ENCODE data around the gene EIF4E. TPM values are rescaled to one million over a fixed set of nuclear protein-coding genes. Genes with fewer than 3 reads are reported as not detected.

The EIF4E gene
- total RNA-seq, 1 donor: 241 TPM

DNA sequence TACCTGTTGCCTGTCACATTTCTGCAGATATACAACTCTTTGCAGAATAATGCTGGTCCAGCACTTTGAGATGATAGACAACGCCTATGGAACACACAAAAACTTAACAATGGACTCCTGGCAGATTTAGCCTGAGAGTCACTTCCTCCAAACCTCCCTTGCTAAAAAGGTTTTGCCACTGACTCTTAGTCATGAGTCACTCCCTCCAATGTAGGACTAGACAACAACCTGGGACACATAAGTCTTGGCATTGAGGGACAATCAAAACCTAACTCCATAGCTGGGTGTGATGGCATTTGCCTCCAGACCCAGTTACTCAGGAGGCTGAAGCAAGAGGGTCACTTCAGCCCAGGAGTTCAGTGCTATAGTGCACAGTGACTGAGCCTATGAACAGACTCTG lies 22.0 kb upstream of the EIF4E start:
- no peak for DNase-seq (ENCODE audit: low read depth)
- H3K4me3 ChIP-seq (ENCODE audit: low read depth, low read length): no peak overlapping the region
- TF ChIP-seq, protein P1, sequence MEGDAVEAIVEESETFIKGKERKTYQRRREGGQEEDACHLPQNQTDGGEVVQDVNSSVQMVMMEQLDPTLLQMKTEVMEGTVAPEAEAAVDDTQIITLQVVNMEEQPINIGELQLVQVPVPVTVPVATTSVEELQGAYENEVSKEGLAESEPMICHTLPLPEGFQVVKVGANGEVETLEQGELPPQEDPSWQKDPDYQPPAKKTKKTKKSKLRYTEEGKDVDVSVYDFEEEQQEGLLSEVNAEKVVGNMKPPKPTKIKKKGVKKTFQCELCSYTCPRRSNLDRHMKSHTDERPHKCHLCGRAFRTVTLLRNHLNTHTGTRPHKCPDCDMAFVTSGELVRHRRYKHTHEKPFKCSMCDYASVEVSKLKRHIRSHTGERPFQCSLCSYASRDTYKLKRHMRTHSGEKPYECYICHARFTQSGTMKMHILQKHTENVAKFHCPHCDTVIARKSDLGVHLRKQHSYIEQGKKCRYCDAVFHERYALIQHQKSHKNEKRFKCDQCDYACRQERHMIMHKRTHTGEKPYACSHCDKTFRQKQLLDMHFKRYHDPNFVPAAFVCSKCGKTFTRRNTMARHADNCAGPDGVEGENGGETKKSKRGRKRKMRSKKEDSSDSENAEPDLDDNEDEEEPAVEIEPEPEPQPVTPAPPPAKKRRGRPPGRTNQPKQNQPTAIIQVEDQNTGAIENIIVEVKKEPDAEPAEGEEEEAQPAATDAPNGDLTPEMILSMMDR (IDR thresholded peaks at IDR 0.05; ENCODE audit: insufficient read depth, low read depth, low read length): no peak

DNA sequence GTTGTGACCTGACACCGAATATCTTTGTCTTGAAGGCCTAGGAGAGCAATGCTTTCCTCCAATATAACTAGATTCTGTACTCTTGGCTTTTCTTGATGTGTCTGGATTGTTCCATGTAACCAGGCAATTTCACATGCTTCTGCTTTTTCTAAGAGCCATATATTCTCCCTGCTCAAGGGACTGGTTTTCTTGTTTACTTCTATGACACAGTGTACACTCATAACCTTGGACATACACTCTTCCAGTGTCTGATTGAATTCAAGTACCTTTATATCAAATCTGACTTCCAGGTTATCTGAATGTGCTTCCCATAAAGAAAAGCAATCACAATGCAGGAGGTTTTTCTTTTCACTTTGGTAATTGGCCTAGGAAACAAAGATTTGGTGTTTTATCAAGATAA lies 17.4 kb upstream of the EIF4E start:
- TF ChIP-seq, protein P1 (IDR thresholded peaks at IDR 0.05; ENCODE audit: insufficient read depth, low read depth, low read length): no peak
- no peak for DNase-seq (ENCODE audit: low read depth)
- no peak overlapping the region for H3K4me3 ChIP-seq (ENCODE audit: low read depth, low read length)

DNA sequence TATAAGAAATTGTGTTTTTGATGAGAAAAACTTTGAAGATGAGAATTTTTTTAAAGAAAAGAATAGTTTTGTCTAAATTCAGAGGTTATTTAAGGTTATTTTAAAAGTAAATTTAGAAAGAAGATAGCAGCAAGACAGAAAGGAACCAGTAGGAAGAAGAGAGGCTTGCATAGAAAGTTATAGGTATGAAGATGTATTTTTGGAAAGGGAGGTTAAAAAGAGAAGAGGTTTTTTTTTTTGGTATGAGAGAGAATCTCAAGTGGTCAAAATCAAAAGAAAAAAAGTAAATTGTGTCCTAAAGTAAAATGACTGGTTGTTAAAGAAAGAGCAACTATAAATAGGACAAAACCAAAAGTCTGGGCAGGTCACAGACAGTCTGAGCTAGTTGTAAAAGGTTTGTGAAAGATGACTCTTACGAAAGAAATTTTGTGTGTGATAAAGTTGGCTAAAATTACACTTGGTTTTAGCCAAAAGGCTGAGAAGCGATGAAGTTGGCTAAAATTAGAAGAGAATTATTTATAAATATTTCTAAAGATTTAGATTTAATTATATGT lies 16.4 kb upstream of the EIF4E start:
- no peak overlapping the region for H3K4me3 ChIP-seq (ENCODE audit: low read depth, low read length)
- DNase-seq (ENCODE audit: low read depth): no peak
- TF ChIP-seq, protein P1 (IDR thresholded peaks at IDR 0.05; ENCODE audit: insufficient read depth, low read depth, low read length): no peak

DNA sequence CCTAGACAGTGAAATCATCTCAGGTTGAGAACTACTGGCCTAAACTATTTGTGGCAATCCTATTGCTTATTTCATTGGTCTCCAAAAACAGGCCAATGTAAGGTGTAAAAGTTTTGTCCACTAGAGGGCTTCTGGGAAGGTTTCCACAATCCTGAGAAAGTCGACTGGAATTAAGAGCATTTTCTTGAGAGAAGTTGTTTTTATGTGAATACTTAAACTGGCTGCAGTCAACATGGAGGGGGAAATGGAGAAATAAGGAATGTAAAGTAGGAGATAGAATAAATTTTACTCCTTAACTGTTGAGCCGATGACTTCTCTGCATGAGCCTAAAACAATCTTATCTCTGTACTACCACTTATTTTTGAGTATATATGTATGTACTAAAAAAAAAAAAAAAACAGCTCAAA lies 11.0 kb upstream of the EIF4E start:
- H3K4me3 ChIP-seq (ENCODE audit: low read depth, low read length): no peak overlapping the region
- peak; percentile 79 for DNase-seq (ENCODE audit: low read depth)
- TF ChIP-seq, protein P1 (IDR thresholded peaks at IDR 0.05; ENCODE audit: insufficient read depth, low read depth, low read length): peak; percentile 81

DNA sequence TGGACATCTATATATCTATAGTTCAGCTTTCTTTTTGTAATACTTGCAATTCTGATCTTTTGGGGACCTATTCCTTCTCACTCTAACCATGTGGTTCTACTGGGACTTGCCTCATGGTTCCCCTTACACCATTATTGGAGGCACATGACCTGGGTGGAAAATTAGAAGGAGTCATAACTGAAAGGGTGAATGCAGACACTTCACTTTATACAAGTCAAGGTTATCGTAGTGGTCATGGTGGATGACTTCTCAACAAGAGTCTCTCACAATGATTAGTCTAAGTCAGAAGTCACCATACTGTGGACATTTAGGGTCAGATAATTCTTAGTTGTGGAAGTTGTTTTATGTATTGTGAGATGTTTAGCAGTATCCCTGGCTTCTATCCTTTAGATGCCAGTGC lies 10.5 kb upstream of the EIF4E start:
- TF ChIP-seq, protein P1 (IDR thresholded peaks at IDR 0.05; ENCODE audit: insufficient read depth, low read depth, low read length): no peak
- no peak overlapping the region for H3K4me3 ChIP-seq (ENCODE audit: low read depth, low read length)
- DNase-seq (ENCODE audit: low read depth): no peak

DNA sequence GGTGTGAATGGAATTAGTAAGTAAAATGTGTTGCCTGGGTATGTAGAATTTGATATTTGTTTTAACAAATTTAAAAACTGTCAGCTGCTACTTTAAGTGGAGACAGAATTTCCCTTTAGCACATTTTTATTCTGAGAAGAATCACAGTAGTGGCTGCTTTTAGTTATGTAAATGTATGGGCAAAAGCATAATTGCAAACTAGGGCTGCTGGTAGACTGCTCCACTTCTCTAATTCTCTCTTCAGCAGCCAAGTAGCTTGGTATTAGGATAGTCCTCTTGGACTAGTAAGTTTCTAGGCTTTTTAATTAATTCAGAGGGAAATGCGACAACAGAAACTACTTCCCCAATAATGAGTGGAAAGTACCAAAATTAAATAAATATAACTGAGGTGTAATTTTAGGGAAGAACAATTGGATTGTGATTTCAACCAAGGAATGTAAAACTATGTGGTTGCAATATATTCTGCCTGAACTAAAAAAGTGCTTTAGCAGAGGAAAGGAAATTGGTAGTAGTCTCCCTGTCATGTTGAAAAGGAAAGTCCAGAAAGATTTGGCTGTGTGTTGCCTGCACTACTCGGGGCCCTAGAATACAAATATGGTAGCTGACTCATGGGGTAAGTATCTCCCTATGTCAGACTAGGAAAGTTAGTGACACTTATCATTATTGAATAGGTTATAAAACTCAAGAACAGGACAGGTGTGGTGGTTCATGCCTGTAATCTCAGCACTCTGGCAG lies 9.2 kb upstream of the EIF4E start:
- TF ChIP-seq, protein P1 (IDR thresholded peaks at IDR 0.05; ENCODE audit: insufficient read depth, low read depth, low read length): no peak
- peak; percentile 19 for DNase-seq (ENCODE audit: low read depth)
- H3K4me3 ChIP-seq (ENCODE audit: low read depth, low read length): no peak overlapping the region

All from fibroblast of villous mesenchyme (primary cell).